Ovary (tissue), 3 donors: ENCODE measurements around the gene PDZRN3.

ENCODE experiments used
- CTCF ChIP-seq, 3 donors: fragments of 450-650 bp in 2 of 3; fragments of 200-600 bp in 1 of 3; IDR thresholded peaks; one replicate each; pipeline versions ENCODE4 v1.5.1 to v1.8.0; 2016 to 2022; ENCODE audit warnings: antibody characterized with exemption in 3 of 3, mild to moderate bottlenecking in 1 of 3
- POLR2A ChIP-seq: fragments of 450-650 bp; IDR thresholded peaks from one replicate; pipeline ENCODE4 v1.6.1; 2017; ENCODE audit warnings: antibody characterized with exemption, mild to moderate bottlenecking, moderate library complexity
- donor health status: DM: no; HTN: no; CAD: no.

- TF ChIP-seq CTCF (IDR thresholded peaks at IDR 0.05): no peak
- no peak for TF ChIP-seq POLR2A
Measured at GRCh38 chr3:73552700-73553099, 72.0 kb downstream of the PDZRN3 start.
